ENCODE results near the gene P2RY12.

Gene P2RY12

DNA sequence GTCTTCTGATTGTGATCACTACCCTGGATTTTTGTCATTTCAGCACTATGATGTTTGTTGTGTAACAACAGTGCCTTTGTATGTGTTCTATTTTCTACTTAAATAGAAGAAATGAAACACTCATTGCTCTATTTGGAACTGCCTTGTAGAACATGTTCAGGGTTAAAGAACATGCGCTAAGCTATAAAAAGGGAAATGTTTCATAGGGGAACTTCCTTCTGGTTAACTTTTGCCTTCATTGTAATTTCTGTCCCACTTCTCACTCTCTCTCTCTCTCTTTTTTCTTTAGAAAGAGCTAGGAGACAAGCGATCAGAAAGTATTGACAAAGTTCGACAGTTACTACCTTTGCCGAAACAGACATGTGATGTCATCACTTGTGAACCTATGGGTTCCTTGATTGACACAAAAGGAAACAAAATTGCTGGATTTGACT is at the start of gene P2RY12:
Gene P2RY12 (minus strand): TSS at position 13 of the 434 bp plus-strand sequence. CDS start 45,908 bp downstream, outside the sequence.
- DNase-seq (ENCODE audit: low read depth) = no peak

DNA sequence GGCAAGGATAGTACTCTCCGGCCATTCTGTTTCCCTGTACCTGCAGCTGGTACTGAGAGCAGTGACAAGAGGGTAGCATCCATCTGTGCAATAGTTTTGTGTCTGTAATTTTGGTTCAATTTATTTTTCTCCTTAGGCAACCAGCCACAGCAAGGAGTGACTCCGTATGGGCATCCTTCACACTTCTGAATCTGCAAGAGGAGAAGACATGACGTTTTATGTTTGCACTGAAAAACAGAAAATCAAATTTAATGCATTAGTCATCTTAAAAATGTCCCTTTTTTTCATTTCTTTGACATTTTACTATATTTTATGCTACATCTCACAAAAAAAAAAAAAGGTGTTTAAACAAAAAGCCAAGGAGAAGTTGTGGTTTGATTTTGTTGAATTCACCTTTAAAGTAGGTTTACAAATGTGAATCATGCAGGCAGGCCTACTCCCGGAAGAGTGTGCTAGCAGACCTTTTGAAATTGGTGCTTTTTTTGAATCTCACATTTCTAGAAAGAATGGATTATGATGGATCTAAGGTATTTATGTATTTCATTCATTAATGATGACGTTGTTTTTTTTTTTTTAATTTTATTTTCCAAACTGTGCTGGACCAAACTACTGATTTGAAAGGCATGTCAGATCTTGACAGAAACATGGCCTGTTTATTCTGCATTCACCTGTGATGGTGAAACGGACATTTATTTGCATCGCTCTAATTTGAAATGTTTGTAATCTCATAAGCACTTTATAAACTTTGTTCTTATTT is 48.2 kb upstream of the P2RY12 start:
- DNase-seq (ENCODE audit: low read depth) = no peak

DNA sequence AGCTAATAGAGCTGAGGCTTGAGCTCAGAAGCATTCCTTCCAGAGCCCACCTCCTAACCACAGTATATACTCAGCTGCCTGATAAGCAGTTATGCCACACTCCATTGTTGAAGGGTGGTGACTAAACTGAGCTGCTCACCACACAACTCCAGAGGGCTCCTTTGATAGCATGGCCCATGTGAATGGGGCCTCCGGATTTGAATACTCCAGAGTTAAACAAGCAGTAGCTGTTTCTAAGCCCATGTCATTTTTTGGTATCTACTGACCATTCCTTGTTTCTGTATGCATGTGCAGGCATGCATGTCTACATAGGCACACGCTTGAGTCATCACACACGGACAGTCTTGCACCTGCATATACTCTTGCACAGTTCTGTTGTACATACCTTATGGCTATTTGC is 47.4 kb upstream of the P2RY12 start:
- no peak for DNase-seq (ENCODE audit: low read depth)

DNA sequence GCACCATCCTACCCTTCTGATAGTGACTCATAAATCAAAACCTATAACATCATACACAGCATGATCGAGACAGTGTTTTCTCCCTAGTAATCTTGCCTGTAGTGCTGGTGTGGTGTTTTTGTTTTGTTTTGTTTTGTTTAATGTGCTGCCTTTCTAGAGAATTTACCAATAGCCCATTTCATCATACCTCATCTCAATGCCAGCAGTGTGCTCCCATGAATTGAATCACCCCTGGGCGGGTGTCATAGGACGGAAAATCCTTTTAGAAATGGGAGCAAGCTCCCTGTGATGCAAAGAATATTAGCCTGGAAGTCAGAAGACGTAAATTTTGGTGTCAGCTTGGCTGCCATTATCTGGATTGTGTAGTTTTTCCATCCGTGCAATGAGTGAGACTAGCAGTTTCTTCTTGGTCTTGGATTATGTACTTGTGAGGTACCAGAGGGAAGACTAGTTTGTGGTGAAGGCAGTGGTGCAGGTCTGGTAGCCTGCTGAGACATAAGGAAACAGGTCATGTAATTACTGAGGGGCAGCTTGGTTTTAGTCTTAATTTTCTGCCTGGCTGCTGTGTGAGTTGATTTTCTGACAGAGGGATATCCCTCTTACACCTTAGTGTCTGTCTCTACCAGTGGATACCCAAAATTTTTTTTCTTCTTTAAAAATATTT is 46.4 kb upstream of the P2RY12 start:
- no peak for DNase-seq (ENCODE audit: low read depth)

DNA sequence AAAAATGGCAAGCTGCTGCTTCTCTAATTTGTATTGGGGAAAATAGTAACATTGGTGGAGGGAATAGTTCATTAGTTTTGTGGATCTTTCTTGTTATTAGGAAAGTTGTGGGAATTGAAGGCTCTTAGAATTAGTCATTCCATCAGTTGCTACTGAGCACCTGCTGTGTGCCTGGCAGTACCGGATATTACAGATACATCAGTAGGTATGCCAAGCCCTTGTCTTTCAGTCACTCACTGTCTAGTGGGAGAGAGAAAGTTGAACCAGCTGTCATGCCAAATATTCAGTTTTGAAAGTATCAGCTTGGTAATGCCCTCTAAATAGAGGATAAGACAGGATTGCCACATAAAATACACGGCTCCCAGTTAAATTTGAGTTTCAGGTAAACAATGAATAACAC is 43.8 kb upstream of the P2RY12 start:
- no peak for DNase-seq (ENCODE audit: low read depth)

DNA sequence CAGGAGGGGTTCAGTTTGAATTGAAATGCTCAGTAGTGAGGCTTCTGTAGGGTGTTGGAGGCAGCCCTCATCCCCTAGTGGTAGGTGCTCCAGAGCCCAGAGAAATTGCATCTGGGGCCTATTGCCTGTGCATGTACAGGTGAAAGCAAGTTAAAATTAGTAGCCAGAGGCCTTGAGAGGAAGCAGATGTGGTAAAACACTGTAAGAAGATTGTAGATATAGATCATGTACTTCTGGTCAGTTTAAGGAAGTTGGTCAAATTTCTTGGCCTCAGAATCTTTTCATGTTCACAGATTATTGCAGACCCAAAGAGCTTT is 41.7 kb upstream of the P2RY12 start:
- no peak for DNase-seq (ENCODE audit: low read depth)

DNA sequence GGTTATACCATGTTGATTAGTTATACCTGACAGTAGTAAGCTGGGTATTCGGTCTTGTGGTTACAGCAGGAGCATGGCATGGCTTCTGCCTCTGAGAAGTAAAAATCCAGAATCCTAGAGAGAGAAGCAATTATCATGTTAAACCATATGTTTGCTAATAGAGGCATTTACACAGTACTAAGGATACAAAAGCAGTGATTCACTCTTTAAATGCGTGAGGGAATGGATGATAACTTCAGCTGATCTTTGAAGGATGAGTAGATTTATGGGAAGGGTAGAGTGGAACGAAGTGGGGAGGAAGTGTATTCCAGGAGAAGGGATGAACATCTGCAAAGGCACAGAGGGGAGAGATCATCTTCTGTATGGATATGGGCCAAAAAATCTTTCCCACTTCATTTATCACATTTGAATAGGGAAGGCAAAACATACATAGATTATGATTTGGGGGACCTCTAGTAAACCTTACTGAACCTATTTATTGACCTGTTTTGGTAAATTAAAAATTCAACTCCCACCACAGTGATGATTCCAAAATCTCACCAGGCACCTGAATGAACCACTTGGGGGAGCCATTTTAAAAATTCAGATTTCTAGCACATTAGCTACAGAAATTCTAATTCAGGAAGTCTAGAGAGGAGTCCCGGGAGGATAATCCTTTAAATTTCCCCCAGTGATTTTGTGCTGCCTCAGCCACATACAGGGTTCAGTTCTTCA is 41.2 kb upstream of the P2RY12 start:
- no peak for DNase-seq (ENCODE audit: low read depth)

DNA sequence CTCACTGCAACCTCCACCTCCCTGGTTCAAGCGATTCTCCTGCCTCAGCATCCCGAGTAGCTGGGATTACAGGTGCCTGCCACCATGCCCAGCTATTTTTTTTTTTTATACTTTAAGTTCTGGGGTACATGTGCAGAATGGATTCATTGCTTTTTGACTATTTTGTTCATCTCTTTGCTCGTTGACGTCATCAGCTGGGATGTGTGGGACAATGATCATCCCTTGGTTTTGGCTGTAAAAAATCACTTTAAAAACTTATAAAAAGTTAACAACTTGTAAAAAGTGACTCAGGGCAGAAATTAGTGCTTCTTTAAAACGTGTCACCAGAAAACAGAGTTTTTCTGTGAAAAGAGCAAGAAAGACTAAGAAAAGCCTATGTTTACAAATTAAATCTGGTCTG is 38.5 kb upstream of the P2RY12 start:
- no peak for DNase-seq (ENCODE audit: low read depth)

DNA sequence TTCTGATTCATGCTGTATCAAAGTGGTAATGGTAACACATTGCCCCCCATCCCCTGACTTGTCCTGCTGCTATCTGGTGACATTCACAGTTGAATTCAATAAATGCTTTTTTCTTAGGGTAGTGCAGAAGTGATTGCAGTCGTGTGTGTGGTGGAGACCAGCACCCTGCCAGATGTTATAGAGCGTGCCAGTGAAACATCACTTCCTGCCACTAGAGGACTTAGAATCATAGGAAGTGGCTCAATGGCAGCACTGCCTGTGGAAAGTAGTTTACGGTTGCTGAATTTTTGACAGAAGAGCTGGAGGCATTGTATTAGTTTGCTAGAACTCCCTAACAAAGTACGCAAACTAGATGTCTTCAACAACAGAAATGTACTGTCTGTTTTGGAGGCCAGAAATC is 37.4 kb upstream of the P2RY12 start:
- DNase-seq (ENCODE audit: low read depth) = no peak

DNA sequence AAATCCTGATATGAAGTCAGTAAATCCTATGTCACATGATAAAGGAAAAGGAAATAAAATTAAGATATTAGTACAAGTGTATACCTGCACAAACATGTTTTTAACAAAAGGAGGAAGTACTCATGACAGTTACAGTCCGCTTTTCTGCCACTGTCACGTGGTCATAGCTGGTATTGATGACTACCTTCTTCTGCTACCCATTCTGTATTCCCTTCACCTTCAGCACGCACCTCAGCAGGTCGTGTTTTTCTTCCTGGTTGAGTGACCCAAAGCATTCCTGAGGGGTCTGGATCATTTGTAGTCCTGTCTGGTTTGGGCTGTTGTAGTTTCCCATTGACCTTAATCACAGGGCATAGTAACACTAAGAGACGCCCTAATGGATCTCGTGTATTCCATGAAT is 35.3 kb upstream of the P2RY12 start:
- no peak for DNase-seq (ENCODE audit: low read depth)

DNA sequence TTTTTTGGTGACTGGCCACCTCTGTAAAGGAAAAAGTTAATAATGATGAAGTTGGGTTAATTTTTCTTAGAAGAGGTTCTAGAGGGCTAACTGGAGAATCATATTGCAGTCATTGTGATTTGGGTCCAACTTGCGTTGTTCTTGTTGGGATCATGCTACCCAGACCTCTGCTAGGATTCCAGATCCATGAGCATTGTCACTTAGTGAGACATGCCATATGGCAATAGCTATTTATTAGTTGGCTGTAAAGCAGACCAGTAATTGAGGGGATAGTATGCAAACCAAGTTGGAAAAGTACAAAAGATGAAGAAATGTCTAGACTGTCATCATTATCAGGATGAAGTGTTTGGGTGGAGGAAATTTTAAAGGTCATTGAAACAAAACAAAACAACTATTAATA is 30.7 kb upstream of the P2RY12 start:
- DNase-seq (ENCODE audit: low read depth) = no peak

DNA sequence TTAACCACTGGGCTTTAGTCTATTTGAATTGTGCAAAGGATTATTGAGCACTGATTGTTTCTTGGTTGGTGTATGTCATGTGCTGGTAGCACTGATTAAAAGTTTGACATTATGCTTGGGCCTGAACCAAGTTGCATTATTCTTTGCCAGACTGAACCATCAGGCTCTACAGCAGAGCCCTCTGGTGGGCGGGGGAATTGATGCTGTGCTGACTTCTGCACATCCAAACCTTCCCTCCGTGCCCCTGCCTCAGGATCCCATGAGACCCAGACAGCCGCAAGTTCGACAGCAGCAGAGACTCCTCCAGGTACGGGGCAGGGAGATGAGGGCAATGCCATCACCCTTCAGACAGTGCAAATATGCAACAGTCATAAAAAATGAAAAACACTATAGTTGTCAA is 28.4 kb upstream of the P2RY12 start:
- no peak for DNase-seq (ENCODE audit: low read depth)

DNA sequence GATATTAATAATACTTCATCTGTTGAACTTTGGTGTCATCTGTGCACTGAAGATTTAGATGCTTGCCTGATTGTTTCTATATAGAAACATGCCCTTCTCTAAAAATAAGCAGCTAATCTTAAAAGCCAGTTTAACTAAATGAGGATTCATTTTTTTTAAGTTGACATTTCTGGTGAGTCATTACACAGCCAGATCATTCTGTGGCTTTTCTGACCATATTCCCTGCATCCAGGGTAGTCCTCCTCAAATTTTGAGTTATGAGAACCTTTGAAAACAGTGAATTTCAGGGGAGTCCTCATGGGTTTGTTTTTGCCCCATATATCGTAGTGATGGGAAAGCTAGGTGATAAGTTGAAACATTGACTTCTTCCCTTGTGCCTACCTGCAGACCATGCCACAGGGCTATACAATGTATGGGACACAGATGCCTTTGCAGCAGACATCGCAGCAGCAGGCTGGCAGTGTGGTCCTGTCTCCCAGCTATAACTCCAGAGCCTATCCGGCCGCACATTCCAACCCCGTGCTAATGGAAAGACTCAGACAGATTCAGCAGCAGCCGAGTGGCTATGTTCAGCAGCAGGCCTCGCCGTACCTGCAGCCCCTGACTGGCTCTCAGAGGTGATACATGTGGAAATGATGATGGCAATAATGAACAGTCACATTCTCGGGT is 26.5 kb upstream of the P2RY12 start:
- no peak for DNase-seq (ENCODE audit: low read depth)

DNA sequence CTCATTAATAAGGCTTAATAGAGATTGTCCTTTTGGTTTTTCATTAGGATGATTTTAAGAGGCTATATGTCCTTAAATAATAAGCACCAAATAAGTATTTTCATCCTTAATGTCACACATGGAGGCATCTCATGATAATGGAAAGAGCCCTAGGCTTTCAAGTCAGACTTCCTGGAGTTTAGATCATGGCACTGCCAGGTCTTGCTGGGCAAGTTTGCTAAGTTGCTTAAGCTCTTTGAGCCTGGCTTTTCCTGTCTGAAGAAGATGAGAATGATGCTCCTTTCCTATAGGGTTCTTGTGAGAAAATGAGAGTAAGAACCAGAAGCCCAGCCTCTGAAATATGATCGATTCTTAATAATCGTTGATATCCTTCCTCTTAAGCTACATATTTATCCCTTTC is 23.4 kb upstream of the P2RY12 start:
- DNase-seq (ENCODE audit: low read depth) = no peak

DNA sequence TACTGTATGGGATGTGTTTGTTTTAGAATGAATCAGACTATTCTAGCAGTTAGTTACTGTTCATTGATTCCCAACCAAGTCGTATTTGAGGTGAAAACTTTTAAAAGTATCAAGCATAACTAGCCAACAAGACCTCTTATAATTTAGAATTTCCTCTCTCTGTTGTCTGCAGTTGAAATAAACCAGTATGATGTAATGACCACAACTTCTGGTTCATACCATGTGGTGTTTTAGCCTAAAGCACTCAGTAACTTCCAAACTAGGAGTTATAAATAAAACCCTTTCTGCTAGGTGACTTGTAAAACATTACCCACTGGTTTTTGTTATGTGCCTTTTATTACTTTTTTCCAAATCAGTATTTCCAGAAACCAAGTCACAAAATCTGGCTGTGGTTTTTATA is 19.8 kb upstream of the P2RY12 start:
- DNase-seq (ENCODE audit: low read depth) = no peak

DNA sequence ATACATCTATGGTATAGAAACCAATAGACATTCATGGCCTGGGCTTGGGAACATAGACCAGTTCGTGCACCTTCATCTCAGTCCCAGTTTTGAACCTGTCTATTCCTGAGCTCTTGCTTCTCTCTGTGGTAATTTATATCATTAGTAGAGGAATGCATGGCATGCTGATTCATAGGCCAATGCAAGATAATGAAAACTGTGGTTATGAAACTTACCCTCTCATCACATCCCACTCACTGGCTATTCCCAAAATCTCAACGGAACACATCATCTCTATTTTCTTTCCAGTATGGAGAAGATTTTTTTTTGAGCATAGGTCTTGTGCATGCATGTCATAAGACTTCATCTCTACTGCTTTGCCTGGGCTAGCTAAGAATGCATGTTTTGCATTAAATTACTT is 18.7 kb upstream of the P2RY12 start:
- no peak for DNase-seq (ENCODE audit: low read depth)

DNA sequence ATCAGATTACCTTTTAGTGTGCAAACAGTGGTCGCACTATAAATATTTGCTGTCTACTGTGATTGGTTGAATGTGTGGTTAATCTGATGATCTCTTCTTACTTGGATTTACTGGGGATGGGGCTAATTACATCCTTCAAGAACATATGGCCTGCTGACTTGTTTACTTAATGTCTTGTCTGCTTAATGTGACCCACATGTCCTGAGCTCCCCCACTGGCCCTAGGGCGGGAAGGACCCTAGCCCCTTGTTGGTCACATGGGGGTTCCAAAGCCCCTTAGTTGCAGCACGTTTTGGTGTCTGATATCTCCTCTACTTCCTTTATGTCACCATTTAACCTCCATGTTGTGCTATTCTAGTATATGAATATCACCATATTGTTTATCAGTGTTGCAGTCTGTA is 17.8 kb upstream of the P2RY12 start:
- DNase-seq (ENCODE audit: low read depth) = no peak

DNA sequence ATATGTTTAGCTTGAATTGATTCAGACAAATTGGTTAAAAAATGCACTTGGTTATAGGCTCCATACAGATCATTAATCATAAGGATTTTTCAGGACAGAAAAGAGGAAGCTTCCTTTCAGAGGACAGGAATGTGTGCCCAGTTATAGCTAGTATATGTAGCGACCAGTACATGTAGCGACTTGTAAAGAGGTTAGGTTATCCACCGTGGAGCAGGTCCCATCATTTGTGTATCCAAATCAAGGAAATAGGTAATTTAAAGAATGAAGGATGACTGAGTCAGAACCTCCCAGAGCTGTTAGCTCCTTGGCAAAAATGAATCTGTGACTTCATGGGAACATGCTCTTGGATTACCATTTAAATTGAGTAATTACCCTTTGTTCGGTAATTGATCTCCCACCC is 15.8 kb upstream of the P2RY12 start:
- no peak for DNase-seq (ENCODE audit: low read depth)

DNA sequence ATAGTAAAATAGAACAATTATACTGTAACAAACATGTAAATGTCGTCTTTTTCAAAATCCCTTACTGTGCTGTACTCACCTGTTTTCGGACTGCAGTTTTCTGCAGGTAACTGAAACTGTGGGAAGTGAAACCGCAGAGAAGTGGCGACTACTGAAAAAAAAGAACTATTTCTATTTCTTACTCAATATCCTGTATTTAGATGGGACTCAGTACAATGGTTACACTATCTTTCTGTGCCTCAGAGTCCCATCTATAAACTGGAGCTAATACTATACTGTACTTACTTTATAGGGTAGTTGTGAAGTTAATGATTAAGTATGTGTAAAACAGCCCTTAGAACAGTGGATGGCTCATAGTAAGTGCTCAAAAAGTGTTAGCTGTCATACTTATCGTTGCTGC is 14.3 kb upstream of the P2RY12 start:
- DNase-seq (ENCODE audit: low read depth) = no peak

DNA sequence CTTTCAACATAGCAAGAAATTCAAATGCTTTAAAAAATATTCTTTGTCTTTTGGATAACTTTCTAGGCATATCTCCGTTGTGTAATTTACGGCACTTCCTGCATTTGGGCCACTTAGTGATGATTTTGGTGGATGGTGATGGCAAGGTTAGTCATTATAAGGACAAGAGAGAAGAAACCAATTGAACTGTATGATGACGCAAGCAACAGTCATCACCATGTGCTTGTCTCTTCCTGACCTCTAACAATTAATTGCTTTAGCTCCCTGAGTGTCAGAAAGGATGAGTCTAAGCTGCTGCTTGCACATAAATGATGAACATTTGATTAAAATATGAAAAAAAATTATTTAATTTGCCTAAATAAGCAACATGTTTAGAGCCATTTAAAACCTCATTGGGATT is 11.3 kb upstream of the P2RY12 start:
- DNase-seq (ENCODE audit: low read depth) = no peak

DNA sequence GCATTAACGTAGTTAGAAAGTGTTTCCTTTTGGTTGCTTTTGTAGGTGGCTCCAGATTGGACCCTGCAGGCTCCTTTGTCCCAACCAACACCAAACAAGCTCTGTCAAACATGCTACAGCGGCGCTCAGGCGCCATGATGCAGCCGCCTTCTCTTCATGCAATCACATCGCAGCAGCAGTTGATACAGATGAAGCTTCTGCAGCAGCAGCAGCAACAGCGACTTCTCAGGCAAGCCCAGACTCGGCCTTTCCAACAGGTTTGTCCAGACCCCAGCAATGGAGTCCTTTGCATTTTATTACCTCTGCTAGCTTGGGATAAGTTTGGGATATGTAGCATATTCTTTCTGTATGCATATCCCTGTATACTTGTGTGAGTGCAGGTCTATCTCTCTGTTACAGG is 10.1 kb upstream of the P2RY12 start:
- DNase-seq (ENCODE audit: low read depth) = no peak

DNA sequence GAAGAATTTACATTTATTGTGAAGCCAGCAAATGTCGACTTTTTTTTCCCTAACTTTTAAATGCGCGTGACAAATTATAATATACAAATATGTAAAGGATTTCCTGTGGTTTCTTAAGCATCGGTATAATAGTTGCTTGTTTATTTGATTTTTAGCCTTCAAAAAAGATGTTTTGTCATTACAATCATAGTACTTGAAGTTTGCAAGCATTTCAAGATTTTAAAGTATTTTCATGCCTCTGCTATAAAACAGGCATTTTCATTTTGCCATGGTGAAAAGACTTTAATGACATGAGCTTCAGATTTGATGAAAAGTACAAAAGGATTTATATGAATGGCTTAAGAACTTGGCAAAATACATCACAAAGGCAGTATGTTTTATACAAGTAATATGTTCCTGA is 9.4 kb upstream of the P2RY12 start:
- DNase-seq (ENCODE audit: low read depth) = no peak
